Transverse colon (tissue), 4 donors: ENCODE data around the gene CCT5. TPM values are rescaled to one million over a fixed set of nuclear protein-coding genes. Genes with fewer than 3 reads are reported as not detected.

Experiments used
- DNase-seq: peaks from one replicate; pipeline ENCODE4 v3.0.0-alpha.2; 2019
- H3K27ac ChIP-seq, 4 donors: fragments of 200-600 bp; sonication (generic); 2 replicates each; pipeline ENCODE4 v1.5.1; 2016 to 2018; ENCODE audit warnings: inconsistent platforms in 4 of 4
- H3K27me3 ChIP-seq: fragments of 200-600 bp; sonication (generic); 2 replicates; pipeline ENCODE4 v1.5.1; 2017; ENCODE audit warnings: inconsistent platforms
- H3K36me3 ChIP-seq, 4 donors: fragments of 200-600 bp; sonication (generic); 2 replicates each; pipeline ENCODE4 v1.5.1; 2017 to 2019; ENCODE audit warnings: inconsistent platforms in 4 of 4
- H3K4me1 ChIP-seq, 4 donors: fragments of 200-600 bp; sonication (generic); 2 replicates each; pipeline ENCODE4 v1.5.1; 2017 to 2020; ENCODE audit warnings: inconsistent platforms in 4 of 4
- H3K4me3 ChIP-seq, 4 donors: fragments of 200-600 bp; sonication (generic); 1 replicate in 1 of 4; 2 replicates in 3 of 4; pipeline versions ENCODE4 v1.5.1 to v1.6.1; 2017 to 2019; ENCODE audit warnings: inconsistent platforms in 4 of 4
- H3K9me3 ChIP-seq, 2 donors: fragments of 200-600 bp; sonication (generic); 2 replicates each; pipeline ENCODE4 v1.5.1; 2017 to 2019; ENCODE audit warnings: inconsistent platforms in 2 of 2
- EP300 ChIP-seq: sonication (generic); formaldehyde crosslinking; IDR thresholded peaks from one replicate; pipeline ENCODE4 v1.6.1; 2017; ENCODE audit warnings: antibody characterized with exemption, low read depth
- POLR2A ChIP-seq: fragments of 450-650 bp; IDR thresholded peaks from one replicate; pipeline ENCODE4 v1.6.1; 2016; ENCODE audit warnings: antibody characterized with exemption, mild to moderate bottlenecking, moderate library complexity
- POLR2AphosphoS5 ChIP-seq, 3 donors: sonication (generic); formaldehyde crosslinking; IDR thresholded peaks; one replicate each; pipeline ENCODE4 v1.6.1; 2016; ENCODE audit warnings: antibody characterized with exemption in 3 of 3
- WGBS, 2 donors: methylation state at CpG; one replicate each; pipeline ENCODE4 v1.1.5; 2018; ENCODE audit warnings: low coverage in 1 of 2; 5-methylcytosine and 5-hydroxymethylcytosine counted together
- in situ Hi-C, 4 donors: fragments of 200-750 bp; cut with MboI; loops; one replicate each; pipeline versions ENCODE4 v1.15.0 to v1.15.1; 2017; ENCODE audit warnings: low sequenced_read_pairs in 3 of 4, low pct_ligation_motif_present in 1 of 4, low pct_unique_long_range_greater_than_20kb in 1 of 4
- intact Hi-C: fragments of 100-400 bp; cut with DNase I; formaldehyde crosslinking; loops from one replicate; pipeline ENCODE4 v1.15.1; 2023; ENCODE audit warnings: low total_unique reads
- total RNA-seq, 4 donors: library from RNA; depleted of rRNA; stranded (reverse); fragments of >200 nt; gene quantifications; one replicate each; pipeline ENCODE4 v1.1.0, GENCODE V29; 2016
- TF ChIP-seq, protein P1 (sequence below), 5 experiments: fragments of 200-600 bp in 3 of 5; fragments of 450-650 bp in 2 of 5; sonication (generic) in 3 of 5; IDR thresholded peaks; 1 replicate in 2 of 5; 2 replicates in 3 of 5; pipeline ENCODE4 v1.5.1; 2016 to 2017; ENCODE audit warnings: antibody characterized with exemption in 5 of 5, inconsistent platforms in 3 of 5, mild to moderate bottlenecking in 2 of 5, moderate library complexity in 1 of 5

The CCT5 gene
- total RNA-seq, 4 donors from 2014 or later = 29.1 to 129 (median 76.5) TPM

GRCh38 chr5:10306114-10306513 is 56.0 kb downstream of the CCT5 start:
- peak; percentile 30 for DNase-seq
- WGBS, 2 donors = 42 to 60% methylated on average over 5 of the region's 5 CpGs

DNA sequence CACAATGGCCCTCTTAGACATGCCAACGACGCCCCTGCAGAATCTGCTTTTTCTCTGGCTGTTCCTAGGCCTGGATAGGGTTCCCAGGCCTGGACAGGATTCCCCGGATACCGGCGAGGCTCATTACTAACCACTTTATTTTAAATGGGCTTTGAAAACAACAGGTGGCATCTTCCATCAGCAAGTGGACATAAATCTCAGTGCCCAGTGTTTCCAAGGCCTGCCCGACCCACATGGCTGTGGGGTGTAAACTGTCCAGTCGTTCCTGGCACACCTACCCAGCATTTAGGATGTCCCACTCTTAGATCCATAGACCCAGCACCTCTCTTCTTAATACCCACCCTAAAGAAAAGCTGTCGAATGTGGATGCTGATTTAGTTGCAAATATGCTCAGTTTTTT is 56.7 kb downstream of the CCT5 start:
- intact Hi-C loops = no loop called here
- Histone ChIP-seq H3K36me3 (no peaks in the 10 kb centered on the region), H3K4me1 (peaks cover 8 to 58% (median 41%) of the 10 kb centered on the region in 4 donors), H3K4me3 (peak overlapping the region in 3 of 4 donors; percentile 37 to 63 (median 49)), H3K9me3 (no peaks in the 10 kb centered on the region), H3K27me3 (no peaks in the 10 kb centered on the region), H3K27ac (peak overlapping the region; percentile 81 to 89 (median 88))
- DNase-seq = no peak
- WGBS, 2 donors = 62% methylated on average over 8 of the region's 8 CpGs; no CpG with 5 or more reads in 1 of the 2 donors
- in situ Hi-C loops = no loop called here
- TF ChIP-seq EP300 (no peak), POLR2AphosphoS5 (IDR thresholded peaks at IDR 0.05) (no peak), POLR2A (no peak)
- TF ChIP-seq, protein P1, sequence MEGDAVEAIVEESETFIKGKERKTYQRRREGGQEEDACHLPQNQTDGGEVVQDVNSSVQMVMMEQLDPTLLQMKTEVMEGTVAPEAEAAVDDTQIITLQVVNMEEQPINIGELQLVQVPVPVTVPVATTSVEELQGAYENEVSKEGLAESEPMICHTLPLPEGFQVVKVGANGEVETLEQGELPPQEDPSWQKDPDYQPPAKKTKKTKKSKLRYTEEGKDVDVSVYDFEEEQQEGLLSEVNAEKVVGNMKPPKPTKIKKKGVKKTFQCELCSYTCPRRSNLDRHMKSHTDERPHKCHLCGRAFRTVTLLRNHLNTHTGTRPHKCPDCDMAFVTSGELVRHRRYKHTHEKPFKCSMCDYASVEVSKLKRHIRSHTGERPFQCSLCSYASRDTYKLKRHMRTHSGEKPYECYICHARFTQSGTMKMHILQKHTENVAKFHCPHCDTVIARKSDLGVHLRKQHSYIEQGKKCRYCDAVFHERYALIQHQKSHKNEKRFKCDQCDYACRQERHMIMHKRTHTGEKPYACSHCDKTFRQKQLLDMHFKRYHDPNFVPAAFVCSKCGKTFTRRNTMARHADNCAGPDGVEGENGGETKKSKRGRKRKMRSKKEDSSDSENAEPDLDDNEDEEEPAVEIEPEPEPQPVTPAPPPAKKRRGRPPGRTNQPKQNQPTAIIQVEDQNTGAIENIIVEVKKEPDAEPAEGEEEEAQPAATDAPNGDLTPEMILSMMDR (IDR thresholded peaks at IDR 0.05) = no peak

More at GRCh38 chr5:10306114-10306513, 56.0 kb downstream of the CCT5 start:
- peak overlapping the region; percentile 81 to 89 (median 88) for H3K27ac ChIP-seq
- H3K9me3 ChIP-seq = no peaks in the 10 kb centered on the region
- in situ Hi-C loops = no loop called here
- H3K27me3 ChIP-seq = no peaks in the 10 kb centered on the region
- H3K4me3 ChIP-seq = peak overlapping the region in 3 of 4 donors; percentile 37 to 63 (median 49)
- H3K4me1 ChIP-seq = peaks cover 8 to 59% (median 42%) of the 10 kb centered on the region in 4 donors
- TF ChIP-seq POLR2A (peak; percentile 74), EP300 (no peak), POLR2AphosphoS5 (IDR thresholded peaks at IDR 0.05) (peak; percentile 23 to 80 (median 65))
- TF ChIP-seq, protein P1 (IDR thresholded peaks at IDR 0.05) = no peak
- intact Hi-C loops = no loop called here
- H3K36me3 ChIP-seq = no peaks in the 10 kb centered on the region

- H3K36me3 ChIP-seq = no peaks in the 10 kb centered on the region
- peak; percentile 77 for DNase-seq
- H3K9me3 ChIP-seq = no peaks in the 10 kb centered on the region
- peak in 2 of 3 donors; percentile 51 to 81 for TF ChIP-seq POLR2AphosphoS5 (IDR thresholded peaks at IDR 0.05)
- TF ChIP-seq EP300 = no peak
- TF ChIP-seq POLR2A = peak; percentile 76
- peak within 1 kb of the TSS; percentile 81 to 89 (median 88) for H3K27ac ChIP-seq
- peaks cover 5 to 53% (median 39%) of the 10 kb centered on the region in 4 donors for H3K4me1 ChIP-seq
- intact Hi-C loops = no loop called here
- in situ Hi-C loops = no loop called here
- peak within 1 kb of the TSS; percentile 37 to 63 (median 50) for H3K4me3 ChIP-seq
- no peaks in the 10 kb centered on the region for H3K27me3 ChIP-seq
- WGBS, 2 donors = 4 to 17% methylated on average over 21 to 56 of the region's 56 CpGs
Observed at GRCh38 chr5:10307206-10308148, 57.4 kb downstream of the CCT5 start, which contains the start of gene CMBL. Gene CMBL (minus strand): TSS chr5:10307902. CDS start chr5:10290762, 17,140 bp downstream.

DNA sequence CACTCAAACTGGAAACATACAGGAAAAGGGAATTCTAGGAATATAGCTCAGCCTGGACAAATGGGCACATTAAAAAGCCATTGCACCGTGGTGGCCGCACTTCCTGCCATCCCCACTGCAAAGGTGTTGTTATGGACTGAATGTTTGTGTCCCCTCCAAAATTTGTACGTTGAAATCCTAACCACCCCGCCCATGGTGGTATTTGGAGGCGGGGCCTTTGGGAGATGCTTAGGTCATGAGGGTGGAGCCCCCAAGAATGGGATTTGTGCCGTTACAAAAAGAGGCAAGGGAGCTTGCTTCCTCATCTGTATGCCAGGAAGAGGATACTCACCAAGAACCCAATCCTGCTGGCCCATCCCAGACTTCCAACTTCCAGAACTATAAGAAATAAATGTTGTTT is 58.8 kb downstream of the CCT5 start:
- peak overlapping the region in 3 of 4 donors; percentile 81 to 89 (median 88) for H3K27ac ChIP-seq
- in situ Hi-C loops (no loop called here), intact Hi-C loops (loop anchor here (1.0 kb wide), 1 partner anchor 19 kb away; no protein-coding TSS in a partner anchor)
- 79 to 86% methylated on average over 4 to 6 of the region's 6 CpGs for WGBS, 2 donors
- no peaks in the 10 kb centered on the region for H3K27me3 ChIP-seq
- H3K9me3 ChIP-seq = no peaks in the 10 kb centered on the region
- TF ChIP-seq EP300 (no peak), POLR2AphosphoS5 (IDR thresholded peaks at IDR 0.05) (no peak), POLR2A (no peak)
- DNase-seq = no peak
- H3K4me3 ChIP-seq = no peak overlapping the region
- H3K36me3 ChIP-seq = no peaks in the 10 kb centered on the region
- H3K4me1 ChIP-seq = peaks cover 0 to 39% (median 26%) of the 10 kb centered on the region in 4 donors
